A673 (cell line): ENCODE measurements around the gene SMOC1.

Experiments used
- EZH2 ChIP-seq: fragments of 200-600 bp; sonication (generic); IDR thresholded peaks from 2 replicates; pipeline ENCODE4 v1.6.1; 2017; ENCODE audit warnings: borderline replicate concordance, low read depth, mild to moderate bottlenecking, mixed read lengths, antibody characterized with exemption, low read length; ENCODE audit not compliant: poor library complexity, severe bottlenecking
- TF ChIP-seq, protein P1 (sequence below): fragments of 300-800, 200-600 bp; sonication (generic); conservative IDR thresholded peaks from 2 replicates; pipeline ENCODE4 v1.5.1; 2017; ENCODE audit warnings: low read depth, mild to moderate bottlenecking, antibody characterized with exemption, low read length, moderate library complexity, mixed read lengths

DNA sequence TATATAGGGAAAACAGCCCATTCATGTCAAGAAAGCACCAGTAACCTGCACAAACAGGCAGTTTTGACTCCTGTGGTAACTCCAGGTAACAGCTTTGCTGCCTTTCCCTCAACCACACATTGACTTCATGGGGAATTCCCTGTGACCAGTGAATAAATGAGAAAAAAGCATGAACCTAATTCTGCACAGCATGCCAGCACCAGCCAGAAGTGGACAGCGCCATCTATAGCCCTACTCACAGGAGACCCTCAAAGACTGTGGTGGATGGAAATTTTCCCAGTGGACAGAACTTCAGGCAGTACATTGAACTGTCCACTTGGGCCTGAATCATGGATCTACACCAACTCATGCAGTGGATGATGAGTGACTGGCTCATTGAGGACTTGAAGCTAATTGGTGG, 157.4 kb downstream of the SMOC1 start:
- TF ChIP-seq, protein P1, sequence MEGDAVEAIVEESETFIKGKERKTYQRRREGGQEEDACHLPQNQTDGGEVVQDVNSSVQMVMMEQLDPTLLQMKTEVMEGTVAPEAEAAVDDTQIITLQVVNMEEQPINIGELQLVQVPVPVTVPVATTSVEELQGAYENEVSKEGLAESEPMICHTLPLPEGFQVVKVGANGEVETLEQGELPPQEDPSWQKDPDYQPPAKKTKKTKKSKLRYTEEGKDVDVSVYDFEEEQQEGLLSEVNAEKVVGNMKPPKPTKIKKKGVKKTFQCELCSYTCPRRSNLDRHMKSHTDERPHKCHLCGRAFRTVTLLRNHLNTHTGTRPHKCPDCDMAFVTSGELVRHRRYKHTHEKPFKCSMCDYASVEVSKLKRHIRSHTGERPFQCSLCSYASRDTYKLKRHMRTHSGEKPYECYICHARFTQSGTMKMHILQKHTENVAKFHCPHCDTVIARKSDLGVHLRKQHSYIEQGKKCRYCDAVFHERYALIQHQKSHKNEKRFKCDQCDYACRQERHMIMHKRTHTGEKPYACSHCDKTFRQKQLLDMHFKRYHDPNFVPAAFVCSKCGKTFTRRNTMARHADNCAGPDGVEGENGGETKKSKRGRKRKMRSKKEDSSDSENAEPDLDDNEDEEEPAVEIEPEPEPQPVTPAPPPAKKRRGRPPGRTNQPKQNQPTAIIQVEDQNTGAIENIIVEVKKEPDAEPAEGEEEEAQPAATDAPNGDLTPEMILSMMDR: 0 out of 2 replicates have a peak, but pooled peaks have one; percentile 31
- TF ChIP-seq EZH2: no peak
